ENCODE results near the gene TGFBR3. TPM values are rescaled to one million over a fixed set of nuclear protein-coding genes. Genes with fewer than 3 reads are reported as not detected.

TGFBR3 gene
- total RNA-seq, 2 experiments from 2014 or later = 31.5 to 36.6 TPM

DNA sequence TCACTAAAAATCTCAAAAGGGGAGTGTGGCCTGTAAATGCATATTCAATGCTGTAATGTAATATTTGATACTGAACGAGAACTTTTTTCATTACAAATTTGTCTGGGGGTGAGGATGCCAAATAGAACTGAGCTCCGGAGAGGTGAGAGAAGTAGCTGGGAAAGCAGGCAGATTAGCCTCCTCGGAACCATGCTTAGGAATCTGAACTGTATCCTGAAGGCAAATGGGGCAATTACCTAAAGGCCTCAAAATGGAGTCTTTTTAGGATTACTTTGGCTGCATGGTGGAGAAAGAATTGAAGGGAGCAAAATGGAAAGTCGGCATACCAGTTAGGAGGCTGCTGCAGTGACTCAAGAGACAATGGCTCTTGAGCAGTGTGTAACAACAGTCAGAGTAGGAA, 206.5 kb downstream of the TGFBR3 start:
- H3K36me3 ChIP-seq (ENCODE audit: insufficient read depth, low read length) = peaks cover 11% of the 10 kb centered on the region
- POLR2A ChIA-PET = interaction anchor here (0.6 kb wide), 1 partner anchor 525 kb away, joined by 4 read pairs; no protein-coding TSS in a partner anchor

DNA sequence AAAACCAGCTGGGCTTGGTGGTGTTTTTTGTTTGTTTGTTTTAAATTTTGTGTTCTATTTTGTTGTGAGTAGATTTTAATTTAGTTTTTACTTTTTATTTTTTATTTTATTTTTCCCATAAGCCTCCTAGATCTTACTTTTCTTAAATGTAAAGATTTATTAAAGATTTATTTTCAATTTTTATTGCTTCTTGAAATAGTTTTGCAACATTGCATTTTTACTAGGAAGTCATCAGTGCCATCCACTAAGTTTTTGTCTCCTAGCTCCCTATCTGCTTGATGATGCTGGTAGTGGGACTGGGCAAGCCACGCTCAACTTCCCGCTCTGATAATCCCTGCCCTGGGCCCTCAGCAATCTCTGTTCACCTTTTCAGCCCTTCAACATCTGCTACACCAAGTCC, 209.9 kb downstream of the TGFBR3 start:
- no peak overlapping the region for H3K27ac Mint-ChIP-seq
- ChIA-PET POLR2A (no interaction called here), CTCF (no interaction called here)
- no peak for ATAC-seq (ENCODE audit: poor library complexity)
- Histone ChIP-seq H3K9me3 (ENCODE audit: control insufficient read depth in 1 of 2, insufficient read depth in 1 of 2, low read length in 2 of 2) (no peaks in the 10 kb centered on the region), H3K4me1 (ENCODE audit: insufficient read depth, low read length) (no peaks in the 10 kb centered on the region), H3K36me3 (ENCODE audit: insufficient read depth, low read length) (no peaks in the 10 kb centered on the region), H3K4me3 (ENCODE audit: low read length) (no peak overlapping the region), H3K27ac (ENCODE audit: low read depth in 1 of 2, low read length in 2 of 2) (no peak overlapping the region), H3K27me3 (ENCODE audit: control insufficient read depth in 1 of 2, insufficient read depth in 2 of 2, low read length in 2 of 2) (no peaks in the 10 kb centered on the region)
- TF ChIP-seq, protein P1, sequence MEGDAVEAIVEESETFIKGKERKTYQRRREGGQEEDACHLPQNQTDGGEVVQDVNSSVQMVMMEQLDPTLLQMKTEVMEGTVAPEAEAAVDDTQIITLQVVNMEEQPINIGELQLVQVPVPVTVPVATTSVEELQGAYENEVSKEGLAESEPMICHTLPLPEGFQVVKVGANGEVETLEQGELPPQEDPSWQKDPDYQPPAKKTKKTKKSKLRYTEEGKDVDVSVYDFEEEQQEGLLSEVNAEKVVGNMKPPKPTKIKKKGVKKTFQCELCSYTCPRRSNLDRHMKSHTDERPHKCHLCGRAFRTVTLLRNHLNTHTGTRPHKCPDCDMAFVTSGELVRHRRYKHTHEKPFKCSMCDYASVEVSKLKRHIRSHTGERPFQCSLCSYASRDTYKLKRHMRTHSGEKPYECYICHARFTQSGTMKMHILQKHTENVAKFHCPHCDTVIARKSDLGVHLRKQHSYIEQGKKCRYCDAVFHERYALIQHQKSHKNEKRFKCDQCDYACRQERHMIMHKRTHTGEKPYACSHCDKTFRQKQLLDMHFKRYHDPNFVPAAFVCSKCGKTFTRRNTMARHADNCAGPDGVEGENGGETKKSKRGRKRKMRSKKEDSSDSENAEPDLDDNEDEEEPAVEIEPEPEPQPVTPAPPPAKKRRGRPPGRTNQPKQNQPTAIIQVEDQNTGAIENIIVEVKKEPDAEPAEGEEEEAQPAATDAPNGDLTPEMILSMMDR (IDR thresholded peaks at IDR 0.05) = no peak
- H3K4me1 Mint-ChIP-seq (ENCODE audit: low read depth) = peaks cover 6% of the 10 kb centered on the region
- no peak for DNase-seq
- H3K27me3 Mint-ChIP-seq = no peaks in the 10 kb centered on the region
- intact Hi-C loops (cut with DNase I, micrococcal nuclease) = no loop called here
- no peak overlapping the region for H3K4me3 Mint-ChIP-seq
- no peaks in the 10 kb centered on the region for H3K36me3 Mint-ChIP-seq (ENCODE audit: low read depth)
- no peaks in the 10 kb centered on the region for H3K9me3 Mint-ChIP-seq

More for the DNA sequence above, 206.5 kb downstream of the TGFBR3 start:
- Mint-ChIP-seq H3K36me3 (ENCODE audit: low read depth) (peaks cover 3% of the 10 kb centered on the region), H3K9me3 (no peaks in the 10 kb centered on the region), H3K4me3 (no peak overlapping the region), H3K4me1 (ENCODE audit: low read depth) (peaks cover 6% of the 10 kb centered on the region), H3K27me3 (no peaks in the 10 kb centered on the region), H3K27ac (no peak overlapping the region)
- intact Hi-C loops (cut with DNase I, micrococcal nuclease) = no loop called here
- ATAC-seq (ENCODE audit: poor library complexity) (no peak), DNase-seq (no peak)
- no peaks in the 10 kb centered on the region for H3K9me3 ChIP-seq (ENCODE audit: control insufficient read depth in 1 of 2, insufficient read depth in 1 of 2, low read length in 2 of 2)
- H3K27me3 ChIP-seq (ENCODE audit: control insufficient read depth in 1 of 2, insufficient read depth in 2 of 2, low read length in 2 of 2) = no peaks in the 10 kb centered on the region
- TF ChIP-seq, protein P1 (IDR thresholded peaks at IDR 0.05) = no peak
- CTCF ChIA-PET = no interaction called here
- no peak overlapping the region for H3K27ac ChIP-seq (ENCODE audit: low read depth in 1 of 2, low read length in 2 of 2)
- no peak overlapping the region for H3K4me3 ChIP-seq (ENCODE audit: low read length)
- H3K4me1 ChIP-seq (ENCODE audit: insufficient read depth, low read length) = peaks cover 3% of the 10 kb centered on the region

DNA sequence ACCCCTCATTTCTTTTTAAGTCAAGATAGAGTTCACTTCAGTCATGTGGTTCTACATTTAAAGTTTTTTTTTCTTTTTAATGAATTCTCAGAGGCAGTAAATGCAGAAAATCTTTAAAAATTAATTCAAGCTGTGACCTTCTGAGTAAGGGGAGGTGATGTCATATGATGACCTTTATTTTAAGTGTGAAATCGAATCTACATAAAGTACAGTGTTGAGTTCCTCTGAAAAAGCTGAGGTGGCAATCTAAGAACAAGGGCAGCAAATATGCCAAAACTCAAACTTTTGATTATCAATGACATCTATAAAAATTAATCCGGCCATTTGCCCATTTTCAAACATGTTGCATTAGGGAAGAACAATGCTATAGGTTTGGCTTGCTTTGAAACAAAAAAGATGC, 211.8 kb downstream of the TGFBR3 start:
- no peaks in the 10 kb centered on the region for H3K9me3 Mint-ChIP-seq
- H3K36me3 ChIP-seq (ENCODE audit: insufficient read depth, low read length) = no peaks in the 10 kb centered on the region
- no peak overlapping the region for H3K27ac Mint-ChIP-seq
- CTCF ChIA-PET = no interaction called here
- no peak for ATAC-seq (ENCODE audit: poor library complexity)
- no peaks in the 10 kb centered on the region for H3K4me1 ChIP-seq (ENCODE audit: insufficient read depth, low read length)
- intact Hi-C loops (cut with DNase I, micrococcal nuclease) = no loop called here
- POLR2A ChIA-PET = no interaction called here
- H3K27ac ChIP-seq (ENCODE audit: low read depth in 1 of 2, low read length in 2 of 2) = no peak overlapping the region
- H3K4me3 Mint-ChIP-seq = no peak overlapping the region
- no peaks in the 10 kb centered on the region for H3K36me3 Mint-ChIP-seq (ENCODE audit: low read depth)
- H3K27me3 Mint-ChIP-seq = no peaks in the 10 kb centered on the region
- DNase-seq = no peak
- TF ChIP-seq, protein P1 (IDR thresholded peaks at IDR 0.05) = no peak
- H3K4me1 Mint-ChIP-seq (ENCODE audit: low read depth) = peaks cover 6% of the 10 kb centered on the region
- no peak overlapping the region for H3K4me3 ChIP-seq (ENCODE audit: low read length)
- no peaks in the 10 kb centered on the region for H3K27me3 ChIP-seq (ENCODE audit: control insufficient read depth in 1 of 2, insufficient read depth in 2 of 2, low read length in 2 of 2)
- no peaks in the 10 kb centered on the region for H3K9me3 ChIP-seq (ENCODE audit: control insufficient read depth in 1 of 2, insufficient read depth in 1 of 2, low read length in 2 of 2)
